Stimulated activated CD8-positive, alpha-beta memory T cell treated with anti-CD3 and anti-CD28 coated beads, Interleukin-4, amount 100 ng/mL, for 1 hour (primary cell): ENCODE measurements around the gene CNTNAP5.

ENCODE experiments used
- DNase-seq, 2 donors: peaks; one replicate each; pipeline ENCODE4 v3.0.0-alpha.2; 2020; ENCODE audit warnings: low read depth in 2 of 2, low spot score in 1 of 2

Gene CNTNAP5

DNA sequence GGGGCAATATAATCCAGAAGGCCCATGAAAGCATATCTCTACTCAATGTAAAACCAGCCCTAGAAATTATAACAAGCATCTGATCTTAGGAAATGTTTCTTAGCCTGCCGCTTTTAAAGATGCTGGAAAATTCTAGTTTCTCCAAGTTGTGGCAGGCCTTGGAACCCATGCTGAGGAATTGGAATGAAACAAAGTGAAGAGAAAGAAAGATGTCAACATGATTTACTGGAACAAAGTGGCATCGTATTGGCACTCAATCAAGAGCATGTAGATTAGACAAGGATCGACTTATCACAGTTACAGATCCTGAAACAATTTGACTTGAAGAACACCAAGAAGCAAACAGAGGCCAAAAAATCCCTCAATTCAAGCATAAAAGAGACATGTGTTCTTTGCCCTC lies 28.7 kb downstream of the CNTNAP5 start:
- DNase-seq: no peak

GRCh38 chr2:124063596-124063995 lies 38.5 kb downstream of the CNTNAP5 start:
- DNase-seq: no peak

DNA sequence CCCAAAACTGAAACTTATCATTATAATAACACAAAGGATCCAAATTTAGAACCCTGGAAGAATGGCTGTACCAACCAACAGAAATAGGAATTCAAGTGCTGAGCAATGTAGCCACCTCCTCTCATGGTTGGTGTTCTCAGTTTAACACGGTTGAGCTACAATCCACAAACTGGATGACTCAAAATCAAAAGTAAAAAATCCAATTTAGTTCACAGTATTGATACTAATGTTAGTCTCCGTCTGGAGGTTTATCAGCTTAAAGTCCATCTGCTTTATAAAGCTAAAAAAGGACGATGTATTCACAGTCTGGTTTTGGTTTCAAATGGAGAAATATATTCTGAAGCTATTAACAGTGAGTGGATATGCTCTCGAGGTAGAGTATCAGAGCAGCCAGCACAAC lies 40.5 kb downstream of the CNTNAP5 start:
- DNase-seq: no peak

- DNase-seq: no peak
Observed at GRCh38 chr2:124066776-124067175, 41.7 kb downstream of the CNTNAP5 start.

- DNase-seq: no peak
Observed at GRCh38 chr2:124079045-124079444, 54.0 kb downstream of the CNTNAP5 start.

GRCh38 chr2:124080281-124081153 lies 55.4 kb downstream of the CNTNAP5 start:
- no peak for DNase-seq

- DNase-seq: no peak
Observed at GRCh38 chr2:124081154-124081716, 56.1 kb downstream of the CNTNAP5 start.

DNA sequence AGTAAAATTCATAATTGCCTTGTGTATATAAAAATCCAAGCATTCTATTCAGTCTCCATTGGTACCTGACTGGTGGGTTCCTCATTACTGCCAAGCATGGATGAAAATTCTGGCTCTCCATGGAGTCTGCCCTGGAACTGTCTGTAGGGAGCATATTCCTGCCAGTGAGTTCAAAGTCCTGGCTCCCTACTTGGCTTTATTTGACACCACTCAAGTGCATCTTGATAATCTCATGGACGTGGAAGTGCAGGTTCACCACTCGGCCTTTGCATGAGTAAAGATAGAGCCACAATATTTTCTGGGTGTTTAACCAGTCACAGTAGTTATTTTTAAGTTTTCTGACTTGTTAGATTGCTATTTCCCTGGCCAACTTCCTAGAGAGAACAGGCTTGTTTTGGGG lies 63.5 kb downstream of the CNTNAP5 start:
- DNase-seq: no peak

- DNase-seq: no peak
Observed at GRCh38 chr2:124091721-124092120, 66.6 kb downstream of the CNTNAP5 start.

DNA sequence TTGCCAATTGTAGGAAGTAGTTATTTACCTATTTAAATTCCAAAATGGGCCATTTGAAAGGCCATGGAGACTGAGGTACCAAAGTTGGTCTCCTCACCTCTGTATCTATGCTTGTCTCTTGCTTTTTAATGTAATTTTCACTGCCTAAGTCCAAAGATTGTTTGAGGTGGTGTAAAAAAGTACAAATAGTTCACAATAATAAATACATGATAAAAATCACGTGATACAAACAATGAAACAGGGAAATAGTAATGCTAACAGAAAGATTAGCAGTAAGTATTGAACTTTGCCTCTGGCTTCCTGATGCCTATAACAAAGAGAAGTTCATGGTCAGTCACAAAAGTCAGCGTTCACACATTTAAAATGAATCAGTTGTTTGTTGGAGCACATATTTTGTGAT lies 67.6 kb downstream of the CNTNAP5 start:
- DNase-seq: no peak

DNA sequence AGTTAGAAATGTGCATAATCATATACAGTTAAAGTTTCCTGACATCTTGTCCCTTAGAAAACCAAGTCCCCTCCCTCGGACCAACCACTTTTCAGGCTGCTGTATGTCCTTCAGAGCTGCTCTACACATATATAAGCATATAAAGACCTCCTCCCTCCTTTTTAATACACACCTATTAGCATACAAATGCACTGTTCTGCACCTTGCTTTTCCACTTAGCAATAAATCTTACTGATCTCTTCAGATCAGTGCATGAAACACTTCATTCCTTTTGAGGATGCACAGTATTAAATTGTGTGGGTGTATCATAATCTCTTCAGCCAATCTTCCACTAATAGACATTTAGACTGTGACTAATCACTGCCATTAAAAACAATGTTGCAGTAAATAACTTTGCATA lies 79.8 kb downstream of the CNTNAP5 start:
- no peak for DNase-seq

DNA sequence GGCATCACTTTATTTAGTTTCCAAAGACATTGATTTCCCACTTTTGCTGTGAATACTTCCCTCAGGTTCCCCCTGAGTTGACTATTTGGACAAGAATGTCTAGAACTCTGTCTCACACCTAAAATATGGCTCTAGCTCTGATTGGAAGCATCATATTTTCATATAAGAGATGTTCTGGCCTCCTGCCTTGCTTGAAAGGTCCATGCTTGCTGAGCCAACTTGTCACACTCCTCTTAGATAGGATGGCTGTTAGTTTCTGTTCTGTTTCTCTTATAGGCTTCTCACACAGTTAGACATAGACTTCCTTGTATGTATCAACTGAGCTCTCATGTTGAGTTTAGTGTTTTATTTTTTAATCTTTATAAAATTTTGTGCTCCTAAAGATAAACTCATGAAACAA lies 87.1 kb downstream of the CNTNAP5 start:
- no peak for DNase-seq

DNA sequence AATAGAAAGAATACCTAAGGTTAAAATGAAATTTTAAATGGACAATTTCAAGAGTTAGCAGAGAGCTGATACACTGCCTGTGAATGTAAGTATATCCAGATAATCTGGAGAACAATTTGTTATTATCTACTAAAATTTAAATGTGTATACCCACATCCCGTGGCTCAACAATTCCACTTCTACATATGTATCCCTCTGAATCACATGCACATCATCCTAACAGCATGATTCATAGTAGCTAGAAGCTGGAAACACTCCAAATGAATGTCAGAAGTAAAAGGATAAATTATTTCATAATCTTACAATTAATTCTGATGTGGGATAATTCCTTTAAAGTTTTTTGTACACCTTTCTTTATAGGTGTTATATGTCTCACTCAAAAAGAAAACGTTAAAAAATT lies 87.9 kb downstream of the CNTNAP5 start:
- DNase-seq: no peak

DNA sequence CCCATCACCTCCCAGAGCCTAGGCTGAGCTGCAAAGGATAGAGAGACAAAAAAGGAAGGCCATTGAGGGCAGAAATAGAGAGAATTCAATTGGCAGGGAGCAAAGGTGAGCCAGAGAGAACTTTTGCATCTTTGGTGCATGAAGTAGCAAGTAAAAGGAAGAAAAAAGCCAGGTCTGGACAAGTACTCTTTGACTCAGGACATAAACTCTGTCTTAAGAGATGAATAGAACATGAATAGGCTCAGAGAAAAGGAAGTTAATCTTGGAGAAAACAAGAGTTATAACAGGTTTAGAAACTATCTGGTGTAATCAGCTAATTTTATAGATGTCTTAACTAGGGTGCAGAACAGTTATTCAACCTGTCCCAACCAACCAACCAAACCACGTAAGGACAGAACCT lies 95.2 kb downstream of the CNTNAP5 start:
- DNase-seq: no peak

- no peak for DNase-seq
Observed at GRCh38 chr2:124121106-124121505, 96.0 kb downstream of the CNTNAP5 start.

DNA sequence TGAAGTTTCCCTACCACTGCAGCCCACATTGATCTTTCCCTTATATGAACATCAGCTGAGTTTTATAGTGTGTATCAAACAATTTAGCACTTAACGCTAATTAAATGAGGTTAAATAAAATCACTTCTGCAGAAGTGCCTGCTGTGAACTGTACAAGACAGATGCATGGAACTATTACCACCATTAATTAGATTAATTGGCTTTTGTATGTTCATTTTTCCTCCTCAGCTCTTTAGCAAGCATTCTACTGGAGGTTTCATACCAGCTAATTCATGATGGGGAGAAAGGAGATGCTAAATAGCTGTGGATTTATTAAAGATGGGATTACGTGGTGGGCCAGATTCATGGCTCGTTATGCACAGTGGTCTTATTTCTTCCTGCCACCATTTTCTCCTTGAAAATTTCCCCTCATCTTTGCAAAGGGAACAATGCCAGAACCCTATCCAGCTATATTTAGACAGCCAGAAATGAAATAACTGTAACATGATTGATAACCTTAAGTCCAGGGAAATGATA lies 96.7 kb downstream of the CNTNAP5 start:
- no peak for DNase-seq

GRCh38 chr2:124122340-124122739 lies 97.3 kb downstream of the CNTNAP5 start:
- no peak for DNase-seq

GRCh38 chr2:124131276-124131675 lies 106.2 kb downstream of the CNTNAP5 start:
- DNase-seq: no peak

GRCh38 chr2:124136110-124136509 lies 111.0 kb downstream of the CNTNAP5 start:
- no peak for DNase-seq

DNA sequence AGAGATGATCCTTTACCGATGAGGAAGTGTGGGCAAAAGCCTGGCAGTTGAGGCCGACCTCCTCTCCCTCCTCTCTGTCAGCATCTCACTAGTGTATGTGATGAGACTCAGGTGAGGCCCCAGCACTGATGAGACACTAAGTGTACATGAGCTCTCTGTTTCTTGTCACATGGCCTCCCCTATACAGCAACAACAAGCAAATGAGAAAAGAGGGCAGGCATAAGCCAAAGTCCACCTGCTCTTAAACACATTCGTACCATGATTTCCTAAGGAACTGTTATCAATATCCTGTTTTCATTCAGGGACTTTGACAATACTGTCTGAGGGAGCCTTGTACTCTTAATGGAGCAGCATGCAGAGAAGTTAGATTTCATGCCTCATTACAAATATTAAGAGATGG lies 113.0 kb downstream of the CNTNAP5 start:
- DNase-seq: no peak

DNA sequence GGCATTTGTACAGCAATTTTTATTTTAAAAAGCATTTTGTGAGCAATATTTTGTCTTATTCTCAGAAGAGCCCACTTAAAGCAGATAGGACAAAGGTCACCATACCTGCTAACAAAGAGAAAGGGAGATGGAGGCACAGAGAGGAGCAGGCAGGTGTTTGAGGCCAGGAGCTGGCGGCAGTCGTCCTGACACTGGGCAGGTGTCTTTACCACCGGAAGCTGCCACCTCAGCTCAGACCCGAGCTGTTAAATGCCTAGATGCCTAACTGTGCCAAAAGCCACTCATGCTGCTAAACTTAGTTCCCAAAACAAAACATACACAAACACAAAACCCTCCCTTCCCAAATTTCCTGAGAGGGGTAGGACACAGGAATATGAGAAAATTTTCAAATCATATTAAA lies 120.9 kb downstream of the CNTNAP5 start:
- no peak for DNase-seq

GRCh38 chr2:124147552-124147951 lies 122.5 kb downstream of the CNTNAP5 start:
- no peak for DNase-seq

- DNase-seq: no peak
Observed at GRCh38 chr2:124149571-124149970, 124.5 kb downstream of the CNTNAP5 start.
